HG02943 (cell line): ENCODE data around the gene LTBP1.

Experiments
- ATAC-seq: cut with Tn5 transposase; IDR thresholded peaks from one replicate; pipeline ENCODE4 v1.9.1; 2021; ENCODE audit warnings: mild to moderate bottlenecking, low read depth, moderate library complexity; ENCODE audit not compliant: unreplicated experiment

The LTBP1 gene

GRCh38 chr2:33278245-33278943 is 331.6 kb downstream of the LTBP1 start:
- no peak for ATAC-seq

DNA sequence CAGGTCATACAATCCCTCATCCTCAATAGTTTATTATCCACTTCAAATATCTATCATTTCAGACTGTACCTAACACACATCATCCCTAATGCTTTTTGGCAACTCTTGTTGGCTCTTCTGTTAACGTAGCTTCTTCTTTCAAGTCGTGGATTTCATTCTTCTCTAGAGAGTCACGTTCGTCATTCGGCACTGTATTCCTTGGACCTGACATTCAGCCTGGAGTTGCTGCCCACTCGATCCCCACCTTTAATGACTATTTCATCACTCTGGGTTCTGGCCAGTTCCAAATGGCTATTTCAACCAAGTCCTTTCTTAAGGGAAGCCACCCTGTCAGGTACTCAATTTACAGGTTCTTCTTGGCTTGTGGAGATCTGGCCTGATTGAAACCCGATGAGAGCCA is 337.5 kb downstream of the LTBP1 start:
- no peak for ATAC-seq

DNA sequence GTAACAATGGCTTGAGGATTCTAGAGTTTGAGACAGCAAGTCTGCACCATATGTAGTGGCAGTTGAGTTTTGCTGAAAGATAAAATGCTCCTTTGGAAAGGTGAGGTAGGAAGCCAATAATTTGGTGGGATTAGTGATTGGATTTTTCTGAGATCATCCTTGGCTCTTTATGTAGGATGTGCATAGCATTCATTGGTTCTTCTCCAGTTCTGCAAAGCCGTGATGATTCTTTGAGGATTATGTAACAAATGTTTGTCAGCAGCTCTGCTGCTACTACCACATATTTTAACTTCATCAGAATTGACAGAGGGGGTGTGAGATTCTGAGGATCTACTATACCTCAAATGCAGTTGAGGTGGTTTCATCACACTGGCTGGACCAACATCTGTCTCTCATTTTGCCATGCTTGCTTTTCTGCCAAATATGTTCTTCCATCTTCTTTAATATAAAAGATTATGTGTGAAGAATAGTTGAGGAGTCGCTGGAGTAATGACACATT is 340.8 kb downstream of the LTBP1 start:
- ATAC-seq, result no peak

- no peak for ATAC-seq
Measured at GRCh38 chr2:33288011-33288410, 341.3 kb downstream of the LTBP1 start.

- no peak for ATAC-seq
Measured at GRCh38 chr2:33289961-33290360, 343.2 kb downstream of the LTBP1 start.

DNA sequence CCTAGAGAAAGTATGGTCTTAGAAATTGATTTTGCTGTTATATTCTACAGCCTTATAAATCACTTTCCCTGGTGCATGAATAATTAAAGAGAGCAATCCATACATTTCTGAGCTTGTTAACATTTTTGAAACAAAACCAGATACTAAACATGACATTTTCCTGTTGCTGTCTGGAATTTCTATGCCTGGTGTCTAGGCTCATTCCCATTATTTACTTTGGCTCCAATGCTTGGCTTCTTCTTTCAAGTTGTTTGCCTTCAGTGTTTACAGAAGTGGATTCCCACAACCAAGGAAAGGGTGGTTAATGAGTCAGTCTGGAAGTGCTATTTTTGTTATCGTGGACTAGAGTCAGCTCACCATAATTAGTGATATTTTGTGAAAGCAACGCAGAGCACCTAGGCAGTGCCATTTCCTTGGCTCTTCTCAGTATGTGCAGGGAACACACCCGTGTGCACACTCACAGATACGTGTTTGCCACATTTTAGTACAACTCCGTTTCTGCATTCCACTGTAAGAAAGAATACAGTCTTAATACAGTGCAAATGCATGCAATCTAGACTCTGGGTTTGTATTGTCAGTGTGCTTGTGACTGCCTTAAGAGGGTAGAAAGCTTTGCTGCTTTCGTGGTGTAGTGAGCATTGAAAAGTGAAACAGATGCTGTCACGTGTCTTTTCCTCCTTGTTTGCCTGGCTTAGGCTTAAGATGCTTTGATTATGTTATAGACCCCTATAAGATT is 344.7 kb downstream of the LTBP1 start:
- ATAC-seq, result no peak

- no peak for ATAC-seq
Measured at GRCh38 chr2:33292063-33292462, 345.3 kb downstream of the LTBP1 start.

DNA sequence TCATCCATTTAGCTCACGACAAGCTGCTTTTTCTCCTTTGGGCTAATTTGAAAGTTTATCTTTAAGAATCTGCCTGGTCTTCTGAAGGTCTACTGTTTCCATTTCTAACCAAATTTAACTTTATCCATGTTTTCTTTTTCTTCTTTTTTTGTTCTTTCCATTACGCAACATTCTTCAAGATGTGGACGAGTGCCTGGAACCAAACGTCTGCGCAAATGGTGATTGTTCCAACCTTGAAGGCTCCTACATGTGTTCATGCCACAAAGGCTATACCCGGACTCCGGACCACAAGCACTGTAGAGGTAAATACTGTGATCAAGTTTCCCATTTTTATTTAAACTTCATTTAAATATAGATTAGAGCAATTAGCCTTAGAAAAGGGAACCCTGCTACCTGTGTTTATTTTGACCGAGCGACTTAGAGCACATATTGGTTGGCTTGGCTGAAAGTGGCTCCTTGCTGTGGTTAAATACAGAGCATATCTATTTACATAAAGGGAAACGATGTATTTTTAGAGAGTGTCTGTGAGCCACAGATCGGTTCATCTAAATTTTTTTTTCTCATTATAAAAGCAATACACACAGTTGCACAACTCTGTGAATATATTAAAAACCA is 346.3 kb downstream of the LTBP1 start:
- ATAC-seq, result no peak

DNA sequence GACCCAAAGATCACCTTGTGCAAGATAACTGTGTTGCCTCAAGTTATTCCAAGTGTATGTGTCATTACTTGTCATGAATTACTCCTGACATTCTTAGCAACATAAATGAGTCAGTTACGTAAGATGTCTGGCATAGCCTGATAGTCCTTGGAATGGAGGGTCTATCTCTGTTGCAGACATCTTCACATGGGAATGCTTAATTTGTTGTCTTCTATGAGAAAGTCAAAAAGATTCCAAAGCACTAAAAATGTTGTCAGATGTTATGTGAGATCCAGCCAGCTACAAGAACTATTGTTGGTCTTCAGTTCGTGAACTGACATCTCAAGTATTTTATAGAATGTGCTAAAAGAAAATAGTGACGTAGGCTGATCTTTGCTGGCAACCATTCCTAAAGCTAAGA is 351.5 kb downstream of the LTBP1 start:
- ATAC-seq, result no peak

DNA sequence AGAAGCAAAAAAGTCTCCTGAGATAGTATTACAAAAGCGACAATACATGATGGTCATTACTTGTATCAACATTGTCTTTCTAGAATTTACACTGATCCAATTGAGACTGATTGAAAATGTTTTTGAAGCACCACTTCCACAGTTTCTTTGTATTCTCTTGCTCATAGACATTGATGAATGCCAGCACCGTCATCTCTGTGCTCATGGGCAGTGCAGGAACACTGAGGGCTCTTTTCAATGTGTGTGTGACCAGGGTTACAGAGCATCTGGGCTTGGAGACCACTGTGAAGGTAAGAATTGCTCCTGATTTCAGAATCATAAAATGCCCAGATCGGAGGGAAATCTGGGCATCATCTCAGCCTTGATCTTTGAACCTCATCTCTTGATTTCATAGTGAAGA is 354.6 kb downstream of the LTBP1 start:
- no peak for ATAC-seq

DNA sequence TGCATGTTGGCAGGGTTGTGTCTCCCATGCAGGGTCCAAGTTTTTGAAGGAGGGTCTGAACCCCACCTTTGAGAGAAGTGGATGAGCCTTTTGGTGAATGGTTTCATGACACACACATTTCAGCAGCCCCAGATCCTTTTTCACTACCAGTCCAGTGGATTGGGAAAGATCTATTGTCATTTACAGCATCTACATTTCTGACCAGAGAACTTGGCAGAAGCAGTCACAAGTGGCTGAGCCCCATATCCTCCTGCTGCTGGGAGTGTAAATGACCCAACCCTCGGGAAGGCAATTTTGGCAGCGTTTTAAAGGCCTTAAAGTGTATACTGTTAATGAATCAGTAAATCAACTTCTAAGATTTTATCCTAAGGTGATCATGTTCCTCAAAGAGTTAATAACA is 355.6 kb downstream of the LTBP1 start:
- no peak for ATAC-seq

GRCh38 chr2:33304032-33304864 is 357.5 kb downstream of the LTBP1 start:
- ATAC-seq, result no peak

GRCh38 chr2:33307659-33308270 is 361.0 kb downstream of the LTBP1 start:
- ATAC-seq, result no peak

DNA sequence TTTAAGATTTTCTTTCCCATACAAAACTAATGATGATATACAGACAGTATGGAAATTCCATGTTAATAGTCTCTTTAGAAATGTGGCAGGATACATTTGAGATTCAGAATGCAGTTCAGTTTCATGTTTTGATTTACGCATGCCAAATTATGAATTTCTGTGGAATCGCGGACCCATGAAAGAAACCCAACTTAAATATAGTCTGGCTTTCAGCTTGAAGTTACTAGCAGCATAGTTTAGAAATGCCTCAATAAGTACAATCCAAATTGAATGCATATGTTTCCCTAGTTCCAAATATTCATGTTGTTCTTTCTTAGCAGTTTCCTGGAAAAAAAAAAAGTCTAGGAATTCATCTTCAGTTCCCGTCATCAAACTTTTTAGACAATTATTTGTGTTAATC is 365.6 kb downstream of the LTBP1 start:
- no peak for ATAC-seq

DNA sequence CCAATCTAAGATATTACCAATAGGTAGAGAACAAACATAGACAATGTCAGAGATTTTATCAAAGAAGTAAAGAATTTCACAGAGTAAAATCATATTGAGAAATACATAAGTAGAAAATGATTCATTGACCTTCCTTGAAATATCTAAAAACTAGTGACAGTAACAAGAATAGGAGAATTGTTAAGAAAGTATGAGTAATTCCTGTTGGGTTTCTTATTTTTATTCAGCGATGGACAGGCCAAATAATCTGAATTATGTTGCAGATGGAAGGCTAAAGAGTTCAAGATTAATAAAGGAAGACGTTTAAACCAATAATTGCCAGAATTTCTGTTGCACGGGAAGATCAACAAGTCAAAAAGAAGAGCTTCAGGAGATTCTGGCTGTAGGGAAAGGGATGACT is 366.3 kb downstream of the LTBP1 start:
- no peak for ATAC-seq

GRCh38 chr2:33314541-33314940 is 367.8 kb downstream of the LTBP1 start:
- no peak for ATAC-seq

GRCh38 chr2:33316328-33316727 is 369.6 kb downstream of the LTBP1 start:
- ATAC-seq, result no peak

DNA sequence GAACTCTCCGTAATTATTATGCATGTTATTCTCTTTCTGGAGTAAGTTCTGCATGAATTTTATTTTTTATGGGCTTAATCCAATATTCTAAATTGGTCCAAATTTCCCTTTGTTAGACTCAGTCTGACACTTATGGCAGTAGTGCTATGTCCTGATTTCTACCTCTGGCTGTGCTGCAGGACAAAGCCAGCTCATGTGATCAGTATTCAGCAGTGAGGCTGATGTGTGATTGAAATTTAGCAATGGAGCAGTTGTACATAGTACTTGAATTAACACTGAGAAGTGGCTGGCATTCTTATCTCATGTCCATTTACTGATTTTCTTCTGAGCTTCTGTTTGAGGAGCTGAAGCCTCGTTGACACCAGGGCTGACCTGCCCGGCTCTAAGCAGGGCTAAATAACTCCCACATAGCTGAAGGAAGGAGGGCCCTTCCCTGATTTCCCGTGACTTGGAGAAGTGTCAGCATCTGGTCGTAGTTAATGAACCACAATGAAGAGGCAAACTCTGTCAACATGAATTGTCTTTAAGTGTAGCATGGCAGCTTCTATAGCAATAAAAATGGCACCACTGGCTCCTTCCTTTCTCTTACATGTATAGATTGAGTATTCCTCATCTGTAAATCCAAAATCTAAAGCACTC is 370.7 kb downstream of the LTBP1 start:
- ATAC-seq, result no peak

GRCh38 chr2:33318456-33318855 is 371.7 kb downstream of the LTBP1 start:
- no peak for ATAC-seq

- no peak for ATAC-seq
Measured at GRCh38 chr2:33320573-33320972, 373.8 kb downstream of the LTBP1 start.
